K562 (cell line): ENCODE results near the gene EHD2. TPM values are rescaled to one million over a fixed set of nuclear protein-coding genes. Genes with fewer than 3 reads are reported as not detected.

ENCODE experiments used
- BCOR ChIP-seq: fragments of 450-650 bp; IDR thresholded peaks from 2 replicates; pipeline ENCODE4 v1.6.1; 2016
- CCNT2 ChIP-seq: IDR thresholded peaks from 2 replicates; pipeline ENCODE4 v1.6.1; 2011; ENCODE audit warnings: borderline replicate concordance, low read depth, mild to moderate bottlenecking, moderate library complexity, mixed read lengths, low read length; ENCODE audit not compliant: insufficient read length; ENCODE audit errors: extremely low read depth
- DDX20 ChIP-seq: fragments of 450-650 bp; IDR thresholded peaks from 2 replicates; pipeline ENCODE4 v1.6.1; 2016; ENCODE audit warnings: missing genetic modification characterization, low read depth, mild to moderate bottlenecking, missing compliant biosample characterization, moderate library complexity
- DPF2 ChIP-seq: fragments of 450-650 bp; IDR thresholded peaks from 2 replicates; pipeline ENCODE4 v1.6.1; 2016
- ESRRA ChIP-seq: fragments of 450-650 bp; IDR thresholded peaks from 2 replicates; pipeline ENCODE4 v1.6.1; 2014; ENCODE audit warnings: low read depth, mild to moderate bottlenecking, moderate library complexity, borderline replicate concordance
- KDM1A ChIP-seq, 2 experiments: fragments of 450-650 bp; IDR thresholded peaks; 2 replicates each; pipeline ENCODE4 v1.6.1; 2016; ENCODE audit warnings: mild to moderate bottlenecking in 2 of 2
- L3MBTL2 ChIP-seq: fragments of 450-650 bp; IDR thresholded peaks from 2 replicates; pipeline ENCODE4 v1.6.1; 2016; ENCODE audit warnings: mild to moderate bottlenecking, moderate library complexity
- MAZ ChIP-seq, 2 experiments: fragments of 450-650 bp in 1 of 2; sonication (generic) in 1 of 2; formaldehyde crosslinking; IDR thresholded peaks in 1 of 2; conservative IDR thresholded peaks in 1 of 2; 2 replicates each; pipeline versions ENCODE4 v1.4.0 to v1.5.0; 2020; ENCODE audit warnings: mild to moderate bottlenecking in 1 of 2, missing genetic modification reagents in 1 of 2
- MXD1 ChIP-seq: fragments of 250-450 bp; sonication (Bioruptor Pico); IDR thresholded peaks from 2 replicates; pipeline ENCODE4 v1.8.0; 2021; ENCODE audit warnings: borderline replicate concordance, mild to moderate bottlenecking, moderate library complexity; ENCODE audit not compliant: poor library complexity, severe bottlenecking
- MYC ChIP-seq, 2 experiments: fragments of 250-450 bp in 1 of 2; sonication (Bioruptor Pico) in 1 of 2; IDR thresholded peaks; 2 replicates each; pipeline versions ENCODE4 v1.5.1 to v1.6.1; 2012 to 2021; ENCODE audit warnings: low read depth in 2 of 2, borderline replicate concordance in 1 of 2, improper control_type of control experiment in 1 of 2, low read length in 1 of 2, mild to moderate bottlenecking in 1 of 2, moderate library complexity in 1 of 2
- PBX2 ChIP-seq, 2 experiments: IDR thresholded peaks in 1 of 2; conservative IDR thresholded peaks in 1 of 2; 2 replicates each; pipeline ENCODE4 v1.6.1; 2016; ENCODE audit warnings: low read depth in 2 of 2, mild to moderate bottlenecking in 1 of 2, missing compliant biosample characterization in 1 of 2, missing genetic modification characterization in 1 of 2, moderate library complexity in 1 of 2
- POLR3A ChIP-seq: IDR thresholded peaks from 2 replicates; pipeline ENCODE4 v1.6.1; 2011; ENCODE audit warnings: borderline replicate concordance, mild to moderate bottlenecking, moderate library complexity; ENCODE audit not compliant: insufficient read length, insufficient read depth; ENCODE audit errors: extremely low read depth
- PPARD ChIP-seq: fragments of 250-450 bp; sonication (Bioruptor Pico); IDR thresholded peaks from 2 replicates; pipeline ENCODE4 v1.8.0; 2022; ENCODE audit warnings: inconsistent platforms, mild to moderate bottlenecking, moderate library complexity
- RBM39 ChIP-seq: fragments of 200-400 bp; formaldehyde crosslinking; optimal IDR thresholded peaks from 2 replicates; pipeline ENCODE3; 2018; ENCODE audit warnings: low read depth, low read length
- SNRNP70 ChIP-seq: fragments of 200-400 bp; formaldehyde crosslinking; optimal IDR thresholded peaks from 2 replicates; pipeline ENCODE3; 2017; ENCODE audit warnings: low read depth, low read length
- STAT5A ChIP-seq: IDR thresholded peaks from 2 replicates; pipeline ENCODE4 v1.6.1; 2012; ENCODE audit warnings: low read length, inconsistent platforms, borderline replicate concordance
- VEZF1 ChIP-seq: fragments of 200-800 bp; sonication (Bioruptor generic); IDR thresholded peaks from 2 replicates; pipeline ENCODE4 v1.6.1; 2017; ENCODE audit warnings: missing genetic modification characterization, missing compliant biosample characterization
- ZNF395 ChIP-seq: fragments of 200-800 bp; sonication (Bioruptor generic); IDR thresholded peaks from 2 replicates; pipeline ENCODE4 v1.6.1; 2017; ENCODE audit warnings: missing genetic modification characterization, missing compliant biosample characterization
- ZNF436 ChIP-seq: fragments of 250-450, 450-650 bp; sonication (Bioruptor Pico); formaldehyde crosslinking; IDR thresholded peaks from 2 replicates; pipeline ENCODE4 v1.7.0; 2020; ENCODE audit warnings: mild to moderate bottlenecking
- polyA plus RNA-seq, 8 experiments: library from polyadenylated mRNA; depleted of rRNA in 4 of 8; stranded (reverse) in 5 of 8; unstranded in 3 of 8; fragments of >200 nt; fragmentation: Nextera tagmentation in 2 of 8; fragmentation: Illumina TruSeq in 1 of 8; extraction: Ambion mirVana in 2 of 8; extraction: Trizol in 1 of 8; gene quantifications; 2 replicates each; pipeline versions ENCODE4 v1.2.1 to v1.2.3, GENCODE V29; 2011 to 2014; ENCODE audit warnings: inconsistent platforms in 1 of 8, missing spikeins in 1 of 8
- total RNA-seq, 7 experiments: library from RNA; depleted of rRNA in 6 of 7; stranded (reverse); fragments of >200 nt in 6 of 7; fragmentation: Illumina TruSeq in 2 of 7; extraction: Trizol in 2 of 7; gene quantifications; 2 replicates each; pipeline versions ENCODE4 v1.2.1 to v1.2.3, GENCODE V29; 2011 to 2021; ENCODE audit warnings: low replicate concordance in 1 of 7

EHD2 gene
- total and polyA plus RNA-seq, 9 of the 15 experiments (the other 6 are each of a cell fraction or from before 2014, with no cell fraction given), result 1.7 to 32.2 (median 3.0) TPM

- peak; percentile 55 for TF ChIP-seq BCOR
- peak; percentile 54 for TF ChIP-seq VEZF1 (CRISPR knock-in tag)
- TF ChIP-seq KDM1A (IDR thresholded peaks at IDR 0.05), result 0 out of 4 replicates have a peak, but pooled peaks of 1 of the 2 experiments have one; percentile 34
- no peak for TF ChIP-seq POLR3A
- peak; percentile 66 to 93; a peak in 3 of 4 replicates for TF ChIP-seq MAZ (CRISPR knock-in tag; conservative IDR thresholded peaks at IDR 0.05 in 1 of 2, IDR thresholded peaks at IDR 0.05 in 1 of 2)
- TF ChIP-seq DPF2, result peak; percentile 77; the same call in 1 of the 2 replicates
- no peak for TF ChIP-seq ZNF395
- no peak for TF ChIP-seq ZNF436 (CRISPR knock-in tag)
- no peak for TF ChIP-seq MXD1
- peak; percentile 38; the same call in 1 of the 2 replicates for TF ChIP-seq MYC (IDR thresholded peaks at IDR 0.05; ENCODE audit: low read depth, low read length)
- TF ChIP-seq MYC (CRISPR knock-in tag; IDR thresholded peaks at IDR 0.05; ENCODE audit: borderline replicate concordance, low read depth), result no peak
- TF ChIP-seq STAT5A, result no peak
- no peak for TF ChIP-seq CCNT2
- TF ChIP-seq L3MBTL2, result peak; percentile 17; the same call in 1 of the 2 replicates
- TF ChIP-seq PPARD (CRISPR knock-in tag), result no peak
- TF ChIP-seq RBM39, result no peak
- peak; percentile 57 for TF ChIP-seq PBX2 (CRISPR knock-in tag; IDR thresholded peaks at IDR 0.05; ENCODE audit: low read depth)
- peak; percentile 95 for TF ChIP-seq PBX2 (tag; conservative IDR thresholded peaks at IDR 0.05; ENCODE audit: low read depth)
- TF ChIP-seq DDX20 (tag), result no peak
- TF ChIP-seq SNRNP70, result no peak
- TF ChIP-seq ESRRA, result no peak
These were observed 65.1 kb downstream of the EHD2 start, which contains the start of gene SELENOW (continued) for GRCh38 chr19:47778049-47778953.
